Stimulated activated naive CD8-positive, alpha-beta T cell treated with anti-CD3 and anti-CD28 coated beads, Interleukin-15, Interleukin-2, amounts not matched to agents 100 U/mL and 50 U/mL, for 24 hours (primary cell): Measurements from ENCODE around the gene DRD2.
A peak's percentile ranks its signal among the peaks of the same experiment; 100 is the strongest.

Experiments
- ATAC-seq: fragments of 150-1000 bp; cut with Tn5 transposase; one replicate; pipeline ENCODE4 v1.10.0; 2021
- DNase-seq: peaks from one replicate; pipeline ENCODE4 v3.0.0; 2021

Gene DRD2

GRCh38 chr11:113484223-113484622 lies 9.0 kb upstream of the DRD2 start:
- ATAC-seq = no peak

GRCh38 chr11:113481672-113482071 lies 6.5 kb upstream of the DRD2 start:
- no peak for ATAC-seq

More at GRCh38 chr11:113484223-113484622, 9.0 kb upstream of the DRD2 start:
- DNase-seq = no peak

GRCh38 chr11:113481226-113481625 lies 6.0 kb upstream of the DRD2 start:
- no peak for DNase-seq
- no peak for ATAC-seq

More at GRCh38 chr11:113481672-113482071, 6.5 kb upstream of the DRD2 start:
- no peak for DNase-seq

DNA sequence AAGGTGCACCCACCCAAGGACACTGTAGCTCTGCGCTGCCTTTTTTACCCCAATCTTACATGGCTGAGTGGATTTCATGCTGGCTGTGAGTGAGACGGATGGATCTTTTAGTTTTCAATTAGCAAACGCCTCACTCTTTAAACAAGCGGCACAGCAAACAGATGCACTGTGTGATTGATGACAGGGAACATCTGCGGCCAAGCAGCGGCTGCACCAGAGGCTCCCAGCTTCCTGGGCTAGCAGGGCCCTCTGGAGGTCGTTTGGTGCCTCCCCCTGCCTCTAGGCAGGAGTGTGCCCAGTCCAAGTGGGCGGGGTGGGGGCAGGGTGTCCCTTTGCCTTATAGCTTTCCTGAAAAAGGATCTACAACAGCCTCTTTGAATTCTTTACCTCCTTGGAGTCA lies 2.1 kb upstream of the DRD2 start:
- DNase-seq (no peak), ATAC-seq (no peak)

DNA sequence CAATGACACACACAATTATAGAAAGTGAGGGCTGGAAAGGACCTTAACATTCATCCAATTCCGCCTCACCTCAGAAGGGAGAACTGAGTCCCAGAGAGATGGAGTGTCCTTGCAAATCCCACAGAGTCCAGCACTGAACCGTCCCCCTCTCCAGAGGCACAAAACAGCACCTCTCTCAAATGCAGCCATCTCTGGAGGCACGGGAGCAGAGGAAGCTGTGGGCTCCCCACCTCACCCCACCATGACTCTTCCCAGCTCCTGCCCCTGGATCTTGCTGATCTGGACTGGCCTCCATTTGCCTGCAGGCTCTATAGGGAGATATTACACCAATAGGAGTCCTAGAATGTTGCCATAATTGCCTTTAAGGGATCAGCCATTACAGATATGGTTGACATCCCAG lies 1.4 kb upstream of the DRD2 start:
- DNase-seq (no peak), ATAC-seq (no peak)

GRCh38 chr11:113474362-113475159 lies 637 bp downstream of the DRD2 start:
- peak; percentile 69 for DNase-seq

DNA sequence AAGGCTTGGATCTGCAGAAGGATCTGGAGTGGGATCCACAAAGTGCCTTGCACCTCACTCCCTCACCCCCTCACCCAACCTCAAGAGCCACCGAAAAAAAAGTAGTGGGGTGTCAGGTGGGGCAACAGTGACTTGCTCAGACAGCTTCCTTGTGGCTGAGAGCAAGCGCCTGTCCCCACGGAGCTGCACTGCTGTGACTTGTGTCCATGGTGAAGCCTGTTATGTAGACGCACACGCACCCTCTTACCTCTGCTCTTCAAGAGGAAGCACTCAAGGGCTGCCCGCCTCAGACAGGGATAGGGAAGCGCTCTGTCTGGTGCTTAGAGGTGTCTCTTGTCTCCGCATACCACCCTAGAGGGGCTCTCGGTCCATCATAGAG lies 1.2 kb downstream of the DRD2 start:
- no peak for ATAC-seq
- no peak for DNase-seq

More at GRCh38 chr11:113474362-113475159, 637 bp downstream of the DRD2 start:
- peak; percentile 27 for ATAC-seq

DNA sequence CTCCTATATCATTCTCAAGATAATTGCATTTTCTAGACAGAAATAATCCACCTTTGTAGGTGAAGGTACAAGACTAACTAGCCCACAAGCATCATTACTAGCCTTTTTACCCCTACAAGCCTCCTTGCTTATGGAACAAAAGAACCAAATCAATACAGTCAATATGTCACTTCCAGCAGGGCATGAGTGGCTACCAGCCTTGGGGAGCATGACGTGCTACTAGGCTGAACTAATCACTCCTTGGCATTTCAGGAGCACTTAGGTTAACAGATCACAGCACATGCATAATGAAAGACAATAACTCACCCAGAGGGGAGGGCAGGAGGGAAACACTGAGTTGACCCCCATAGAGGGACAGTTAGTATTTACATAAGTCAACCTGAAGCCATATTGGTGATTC lies 2.7 kb downstream of the DRD2 start:
- no peak for DNase-seq
- no peak for ATAC-seq

- ATAC-seq (no peak), DNase-seq (no peak)
These were observed 5.0 kb downstream of the DRD2 start for GRCh38 chr11:113470233-113470632.

- DNase-seq (no peak), ATAC-seq (no peak)
These were observed 6.4 kb downstream of the DRD2 start for GRCh38 chr11:113468726-113469345.

DNA sequence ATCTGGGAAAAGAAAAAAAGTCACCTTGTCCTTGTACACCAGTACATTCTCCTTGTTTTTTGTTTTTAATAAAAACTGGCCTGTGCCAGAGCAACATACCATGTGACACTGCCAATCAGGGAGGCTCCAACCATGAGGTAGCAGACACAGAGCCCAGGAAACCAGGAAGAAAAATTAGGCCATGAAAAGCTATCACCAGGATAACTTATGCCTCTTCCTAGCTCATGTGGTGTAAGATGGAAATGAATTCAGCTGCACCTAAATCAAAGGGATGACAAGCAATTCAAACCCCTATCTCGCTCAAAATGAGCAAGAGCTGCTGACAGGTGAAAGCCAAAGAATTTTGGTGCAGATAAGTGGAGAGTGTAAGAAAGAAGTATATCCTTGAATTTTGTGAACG lies 7.7 kb downstream of the DRD2 start:
- no peak for DNase-seq
- no peak for ATAC-seq

- DNase-seq = no peak
- no peak for ATAC-seq
These were observed 9.4 kb downstream of the DRD2 start for GRCh38 chr11:113465786-113466185.

- DNase-seq (no peak), ATAC-seq (no peak)
These were observed 10.8 kb downstream of the DRD2 start for GRCh38 chr11:113464416-113464815.

GRCh38 chr11:113462830-113463229 lies 12.4 kb downstream of the DRD2 start:
- no peak for DNase-seq
- ATAC-seq = no peak

GRCh38 chr11:113461639-113462038 lies 13.6 kb downstream of the DRD2 start:
- no peak for DNase-seq
- no peak for ATAC-seq

DNA sequence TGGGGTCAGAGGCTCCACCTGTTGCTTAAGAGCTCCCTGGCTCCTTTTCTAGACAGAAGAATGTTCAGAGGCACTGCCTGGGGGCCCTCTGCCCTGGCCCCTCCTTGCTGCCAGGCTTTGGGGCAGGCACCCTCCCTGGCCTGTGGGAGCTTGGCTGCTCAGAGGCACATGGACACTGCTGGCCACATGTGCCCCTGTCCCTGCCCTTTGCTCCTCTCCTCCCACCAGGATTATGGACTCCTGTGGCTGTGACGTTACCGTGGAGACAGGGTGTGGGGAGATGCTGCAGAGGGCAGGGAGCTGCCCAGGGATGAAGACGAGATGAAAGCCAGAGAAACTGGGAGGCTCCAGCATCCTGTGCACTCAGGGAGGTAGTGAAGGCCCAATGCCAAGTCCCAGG lies 14.7 kb downstream of the DRD2 start:
- DNase-seq = no peak
- no peak for ATAC-seq

DNA sequence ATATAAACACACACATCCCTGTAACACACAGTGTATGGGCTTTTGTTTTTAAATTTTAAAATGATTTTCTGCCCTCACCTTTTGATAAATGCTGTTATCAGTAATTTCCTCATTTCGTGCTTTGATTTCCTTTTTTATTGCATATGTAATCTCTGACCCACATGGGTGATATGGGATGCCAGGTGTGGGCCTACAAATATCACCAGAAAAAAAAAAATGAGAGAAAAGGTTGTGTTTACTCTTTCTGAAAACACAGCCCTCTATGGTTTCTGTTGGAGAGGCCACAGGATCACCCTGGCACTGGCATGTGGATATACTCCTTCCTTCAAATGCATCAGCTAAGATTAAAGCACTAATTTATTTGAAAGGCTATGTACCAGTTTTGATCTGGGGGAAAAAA lies 17.0 kb downstream of the DRD2 start:
- DNase-seq (no peak), ATAC-seq (no peak)

- no peak for DNase-seq
- ATAC-seq = no peak
These were observed 17.4 kb downstream of the DRD2 start for GRCh38 chr11:113457784-113458183.

DNA sequence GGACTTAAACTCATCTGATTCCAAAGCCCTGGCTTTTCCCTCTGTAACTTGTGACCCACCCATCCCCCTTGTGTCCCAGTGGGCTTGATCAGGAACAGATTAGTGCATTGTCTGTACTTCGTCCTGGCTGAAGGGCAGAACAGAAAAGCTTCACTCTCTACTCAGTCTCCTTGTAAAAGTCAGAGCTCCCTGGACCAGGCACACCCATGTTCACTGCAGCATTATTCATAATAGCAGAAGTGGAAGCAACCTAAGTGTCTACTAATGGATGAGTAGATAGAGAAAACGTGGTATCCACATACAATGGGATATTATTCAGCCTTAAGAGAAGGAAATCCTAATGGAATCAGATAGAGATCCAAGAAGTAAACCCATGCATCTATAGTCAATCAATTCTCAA lies 20.7 kb downstream of the DRD2 start:
- ATAC-seq (no peak), DNase-seq (no peak)

GRCh38 chr11:113449743-113450142 lies 25.5 kb downstream of the DRD2 start:
- ATAC-seq (no peak), DNase-seq (no peak)

GRCh38 chr11:113448316-113448677 lies 26.9 kb downstream of the DRD2 start:
- no peak for DNase-seq
- ATAC-seq = no peak

DNA sequence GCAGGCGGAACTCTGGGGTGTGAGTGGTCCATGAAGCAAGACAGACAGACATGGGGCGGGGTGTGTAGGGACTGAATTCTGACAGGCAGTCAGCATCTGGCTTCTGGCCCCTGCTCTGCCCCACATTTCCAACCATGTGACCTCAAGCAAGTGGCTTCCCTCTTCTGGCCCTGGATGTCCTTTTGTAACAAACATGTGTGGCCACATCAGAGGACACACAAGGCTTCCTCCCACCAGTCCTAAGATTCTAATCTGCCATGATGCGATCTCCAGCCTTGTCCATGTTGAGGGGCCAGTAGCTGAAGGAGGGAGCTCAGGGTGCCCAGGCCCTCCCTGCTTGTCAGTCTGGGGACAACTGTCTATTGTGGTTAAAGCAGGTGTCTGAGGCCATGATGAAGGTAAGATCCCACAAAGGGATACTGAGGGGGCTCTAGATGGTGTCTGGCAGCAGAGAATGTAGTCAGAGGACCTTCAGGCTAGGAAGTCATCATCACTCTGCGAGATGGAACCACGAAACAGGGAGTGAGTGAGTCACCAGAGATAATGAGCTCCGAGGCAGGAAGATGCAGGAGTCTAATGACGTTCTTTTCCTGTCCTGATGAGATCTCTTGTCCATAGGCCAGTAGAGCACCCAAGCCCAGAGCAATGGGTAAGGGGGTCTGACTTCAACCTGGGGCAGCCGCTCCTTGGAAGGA lies 27.4 kb downstream of the DRD2 start:
- ATAC-seq = peak; percentile 58
- no peak for DNase-seq

- DNase-seq = no peak
- ATAC-seq = no peak
These were observed 28.3 kb downstream of the DRD2 start for GRCh38 chr11:113446938-113447337.
